Caco-2 (cell line): ENCODE data around the gene SSH2. TPM values are rescaled to one million over a fixed set of nuclear protein-coding genes. Genes with fewer than 3 reads are reported as not detected.
A peak's percentile ranks its signal among the peaks of the same experiment; 100 is the strongest.

Experiments used
- BruUV-seq: library from RNA; stranded (reverse); fragments of 400-500 nt; replicated peaks from 2 replicates; lab custom pipeline; 2021; lab: Mats Ljungman, UMichigan
- CTCF ChIA-PET: fragments of 300-600 bp; sonication (Branson Sonifier 250); formaldehyde crosslinking; loops from one replicate; lab custom pipeline; 2022; ENCODE audit warnings: antibody characterized with exemption; lab: Charles Lee
- POLR2A ChIA-PET: fragments of 300-600 bp; sonication (Branson Sonifier 250); formaldehyde crosslinking; loops from one replicate; lab custom pipeline; 2022; ENCODE audit warnings: antibody characterized with exemption; lab: Charles Lee
- DNase-seq, 2 experiments: peaks; one replicate each; pipeline versions ENCODE4 v3.0.0 to v3.0.0-alpha.2; 2020 to 2022
- H3K27me3 ChIP-seq: replicated peaks from 2 replicates; pipeline ENCODE4 v1.6.0; 2011; ENCODE audit warnings: low read length; ENCODE audit not compliant: control insufficient read depth, insufficient read depth
- H3K36me3 ChIP-seq: 2 replicates; pipeline ENCODE4 v1.5.1; 2011; ENCODE audit warnings: low read length; ENCODE audit not compliant: control insufficient read depth, insufficient read depth
- H3K4me1 ChIP-seq: fragments of 250-450 bp; sonication (Bioruptor Pico); 2 replicates; pipeline ENCODE4 v1.5.1; 2020; ENCODE audit warnings: mild to moderate bottlenecking
- H3K4me3 ChIP-seq: 2 replicates; pipeline ENCODE4 v1.5.1; 2011; ENCODE audit warnings: low read depth, mild to moderate bottlenecking, control low read depth, low read length
- H3K9me3 ChIP-seq: fragments of 250-450 bp; sonication (Bioruptor Pico); 2 replicates; pipeline ENCODE4 v1.5.1; 2020; ENCODE audit warnings: mild to moderate bottlenecking, moderate library complexity
- H3K27ac Mint-ChIP-seq: one replicate; pipeline ENCODE4 v1.8.0; 2022; ENCODE audit warnings: mixed read lengths; ENCODE audit not compliant: unreplicated experiment
- H3K27me3 Mint-ChIP-seq: one replicate; pipeline ENCODE4 v1.8.0; 2022; ENCODE audit warnings: mixed read lengths; ENCODE audit not compliant: insufficient read depth, unreplicated experiment
- H3K36me3 Mint-ChIP-seq: one replicate; pipeline ENCODE4 v1.8.0; 2022; ENCODE audit warnings: mild to moderate bottlenecking, mixed read lengths; ENCODE audit not compliant: insufficient read depth, unreplicated experiment
- H3K4me1 Mint-ChIP-seq: one replicate; pipeline ENCODE4 v1.8.0; 2022; ENCODE audit warnings: low read depth, mixed read lengths; ENCODE audit not compliant: unreplicated experiment
- H3K4me3 Mint-ChIP-seq: one replicate; pipeline ENCODE4 v1.8.0; 2022; ENCODE audit warnings: mild to moderate bottlenecking, moderate library complexity, mixed read lengths; ENCODE audit not compliant: unreplicated experiment
- H3K9me3 Mint-ChIP-seq: one replicate; pipeline ENCODE4 v1.8.0; 2022; ENCODE audit warnings: mixed read lengths; ENCODE audit not compliant: unreplicated experiment
- CTCF ChIP-seq, 2 experiments: fragments of 200-600 bp in 1 of 2; IDR thresholded peaks; 1 replicate in 1 of 2; 2 replicates in 1 of 2; pipeline versions ENCODE4 v1.5.1 to v1.8.0; 2011 to 2022; ENCODE audit warnings: antibody characterized with exemption in 1 of 2, control low read depth in 1 of 2, inconsistent platforms in 1 of 2, low read depth in 1 of 2, low read length in 1 of 2, mild to moderate bottlenecking in 1 of 2, moderate library complexity in 1 of 2; ENCODE audit not compliant: insufficient read depth in 1 of 2, severe bottlenecking in 1 of 2, unreplicated experiment in 1 of 2
- intact Hi-C: fragments of 100-400 bp; cut with micrococcal nuclease; formaldehyde crosslinking; loops from one replicate; pipeline ENCODE4 v1.10.0; 2022; ENCODE audit not compliant: unreplicated experiment
- total RNA-seq: library from RNA; stranded (reverse); gene quantifications from 2 replicates; pipeline ENCODE4 v1.2.3, GENCODE V29; 2022

SSH2 gene
- total RNA-seq, 1 experiment from 2014 or later, result 48.2 TPM

GRCh38 chr17:29870836-29871465 lies 59.1 kb downstream of the SSH2 start:
- no TSS peak for BruUV-seq
- Histone ChIP-seq H3K27me3 (no peaks in the 10 kb centered on the region), H3K4me1 (no peaks in the 10 kb centered on the region; the same call in 1 of the 2 replicates), H3K9me3 (no peaks in the 10 kb centered on the region), H3K4me3 (no peak overlapping the region), H3K36me3 (no peaks in the 10 kb centered on the region)
- no peaks in the 10 kb centered on the region for H3K36me3 Mint-ChIP-seq
- ChIA-PET POLR2A (no interaction called here), CTCF (no interaction called here)
- H3K27me3 Mint-ChIP-seq, result no peaks in the 10 kb centered on the region
- no peak overlapping the region for H3K4me3 Mint-ChIP-seq
- intact Hi-C loops, result no loop called here
- H3K9me3 Mint-ChIP-seq, result peaks cover 4% of the 10 kb centered on the region
- no peak overlapping the region for H3K27ac Mint-ChIP-seq
- no peak for TF ChIP-seq CTCF (IDR thresholded peaks at IDR 0.05; ENCODE audit: insufficient read depth in 1 of 2, low read depth in 1 of 2, low read length in 1 of 2, severe bottlenecking in 1 of 2, unreplicated experiment in 1 of 2)
- no peak for DNase-seq
- peaks cover 12% of the 10 kb centered on the region for H3K4me1 Mint-ChIP-seq

- POLR2A ChIA-PET, result interaction anchor here (0.6 kb wide), 1 partner anchor 62 kb away, joined by 4 read pairs; the partner anchor contains the start of gene SSH2
- Histone ChIP-seq H3K36me3 (no peaks in the 10 kb centered on the region), H3K9me3 (no peaks in the 10 kb centered on the region), H3K4me1 (no peaks in the 10 kb centered on the region), H3K4me3 (no peak overlapping the region), H3K27me3 (no peaks in the 10 kb centered on the region)
- no peaks in the 10 kb centered on the region for H3K27me3 Mint-ChIP-seq
- peak; percentile 21 to 44 for TF ChIP-seq CTCF (IDR thresholded peaks at IDR 0.05; ENCODE audit: insufficient read depth in 1 of 2, low read depth in 1 of 2, low read length in 1 of 2, severe bottlenecking in 1 of 2, unreplicated experiment in 1 of 2)
- H3K4me3 Mint-ChIP-seq, result no peak overlapping the region
- CTCF ChIA-PET, result interaction anchor here (0.6 to 2.1 kb wide), 7 partner anchors 53 to 237 kb away, joined by 3 to 59 read pairs (median 4); partner anchors contain the start of gene SSH2
- no peak overlapping the region for H3K27ac Mint-ChIP-seq
- no peak for DNase-seq
- H3K36me3 Mint-ChIP-seq, result no peaks in the 10 kb centered on the region
- intact Hi-C loops, result loop anchor here (1.0 to 10.0 kb wide), 3 partner anchors 64 to 227 kb away; no protein-coding TSS in a partner anchor
- BruUV-seq, result no TSS peak
- H3K9me3 Mint-ChIP-seq, result no peaks in the 10 kb centered on the region
- no peaks in the 10 kb centered on the region for H3K4me1 Mint-ChIP-seq
Measured at GRCh38 chr17:29867643-29868181, 62.3 kb downstream of the SSH2 start.

DNA sequence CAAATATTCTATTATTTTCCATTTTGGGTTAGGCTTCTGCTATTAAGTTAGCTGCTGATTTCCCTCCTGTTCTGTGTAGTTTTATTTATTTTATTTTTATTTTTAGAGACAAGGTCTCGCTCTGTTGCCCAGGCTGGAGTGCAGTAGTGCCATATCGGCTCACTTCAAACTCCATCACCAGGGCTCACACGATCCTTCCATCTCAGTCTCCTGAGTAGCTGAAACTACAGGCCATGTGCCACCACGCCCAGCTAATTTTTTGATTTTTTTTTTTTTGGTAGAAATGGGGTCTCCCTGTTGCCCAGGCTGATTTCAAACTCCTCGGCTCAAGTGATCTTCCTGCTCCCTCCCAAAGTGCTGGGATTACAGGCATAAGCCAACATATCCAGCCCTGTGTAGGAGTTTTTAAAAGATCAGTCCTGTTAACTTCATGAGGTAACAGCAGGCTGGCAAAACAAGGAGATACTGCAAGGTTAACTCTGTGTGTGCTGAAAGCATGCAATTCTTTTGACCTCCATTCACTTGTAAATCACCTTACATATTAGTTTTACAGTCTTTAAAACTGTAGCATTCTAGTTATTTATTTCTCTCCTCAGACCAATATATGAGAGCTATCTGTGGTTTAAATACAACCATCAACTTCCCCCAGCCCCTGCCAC lies 63.2 kb downstream of the SSH2 start:
- no TSS peak for BruUV-seq
- Mint-ChIP-seq H3K27me3 (no peaks in the 10 kb centered on the region), H3K4me1 (no peaks in the 10 kb centered on the region), H3K27ac (no peak overlapping the region), H3K9me3 (no peaks in the 10 kb centered on the region), H3K4me3 (no peak overlapping the region), H3K36me3 (no peaks in the 10 kb centered on the region)
- no peak for TF ChIP-seq CTCF (IDR thresholded peaks at IDR 0.05; ENCODE audit: insufficient read depth in 1 of 2, low read depth in 1 of 2, low read length in 1 of 2, severe bottlenecking in 1 of 2, unreplicated experiment in 1 of 2)
- H3K4me1 ChIP-seq, result no peaks in the 10 kb centered on the region
- no peak overlapping the region for H3K4me3 ChIP-seq
- H3K36me3 ChIP-seq, result no peaks in the 10 kb centered on the region
- DNase-seq, result no peak
- ChIA-PET POLR2A (no interaction called here), CTCF (no interaction called here)
- no peaks in the 10 kb centered on the region for H3K9me3 ChIP-seq
- intact Hi-C loops, result loop anchor here (1.0 to 10.0 kb wide), 2 partner anchors 64 to 228 kb away; no protein-coding TSS in a partner anchor
- H3K27me3 ChIP-seq, result no peaks in the 10 kb centered on the region
